Medulla oblongata (tissue), 1 donor: Measurements from ENCODE around the gene ST6GALNAC3.
"Not testable (repeated sequence)": the region's sequence is repeated elsewhere in the genome, so short reads cannot be mapped to it uniquely, and the experiment has no call there.

Experiments used
- DNase-seq: peaks from one replicate; pipeline ENCODE4 v3.0.0-alpha.2; 2015; ENCODE audit errors: extremely low spot score

Gene ST6GALNAC3

DNA sequence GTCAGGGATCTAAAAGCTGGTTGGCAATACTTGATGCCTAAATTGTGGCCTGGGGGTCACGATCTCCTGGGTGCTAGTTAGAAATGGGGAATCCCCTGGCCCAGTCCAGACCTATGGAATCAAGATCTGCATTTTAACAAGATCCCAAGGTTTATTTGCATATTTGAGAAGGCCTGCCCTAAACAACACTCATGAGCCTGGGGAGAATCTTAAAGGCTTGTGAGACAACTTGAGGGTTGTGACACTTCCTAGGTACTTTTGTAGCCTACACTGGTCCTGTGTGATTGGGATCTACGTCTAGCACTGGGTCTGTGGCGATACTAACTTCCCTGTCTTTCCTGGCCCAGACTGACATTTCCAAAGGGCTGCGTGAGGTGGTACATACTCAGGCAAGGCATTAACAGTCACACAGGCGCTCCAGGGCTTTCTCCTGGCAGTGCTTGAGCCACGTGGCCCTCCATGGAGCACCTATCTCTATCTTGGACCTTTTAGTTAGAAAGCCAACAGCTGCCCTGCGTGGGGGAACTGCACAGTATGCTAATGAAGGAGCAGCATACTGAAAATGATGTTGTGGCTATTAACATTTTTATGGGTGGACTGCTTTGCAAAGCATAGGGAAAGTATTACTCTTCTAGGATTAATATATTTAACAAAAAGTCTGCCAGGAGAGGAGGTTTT, 263.1 kb downstream of the ST6GALNAC3 start:
- no peak for DNase-seq

DNA sequence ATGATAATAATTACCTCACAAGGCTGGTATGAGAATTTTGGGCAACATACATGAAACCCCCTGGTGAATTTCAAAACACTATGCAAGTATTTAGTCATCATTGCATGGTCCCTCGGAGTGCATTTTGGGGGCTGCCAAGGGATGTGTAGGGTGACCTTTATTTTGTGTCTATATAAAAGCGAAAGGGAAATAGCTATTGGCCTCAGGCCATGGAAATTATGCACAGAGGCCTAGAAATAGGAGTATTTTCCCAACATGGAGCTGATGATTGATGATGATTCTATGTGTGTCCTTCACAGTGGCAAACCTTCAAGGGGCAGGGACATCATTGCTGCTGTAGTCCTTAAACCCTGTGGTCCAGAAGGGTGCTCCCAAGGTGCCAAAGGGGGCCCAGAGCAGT, 265.5 kb downstream of the ST6GALNAC3 start:
- DNase-seq, result no peak

DNA sequence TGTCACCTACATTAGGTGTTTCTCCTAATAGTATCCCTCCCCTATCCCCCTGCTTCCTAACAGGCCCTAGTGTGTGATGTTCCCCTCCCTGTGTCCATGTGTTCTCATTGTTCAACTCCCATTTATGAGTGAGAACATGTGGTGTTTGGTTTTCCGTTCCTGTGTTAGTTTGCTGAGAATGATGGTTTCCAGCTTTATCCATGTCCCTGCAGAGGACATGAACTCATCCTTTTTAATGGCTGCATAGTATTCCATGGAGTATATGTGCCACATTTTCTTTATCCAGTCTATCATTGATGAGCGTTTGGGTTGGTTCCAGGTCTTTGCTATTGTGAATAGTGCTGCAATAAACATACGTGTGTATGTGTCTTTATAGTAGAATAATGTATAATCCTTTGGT, 267.3 kb downstream of the ST6GALNAC3 start:
- not testable (repeated sequence) for DNase-seq

DNA sequence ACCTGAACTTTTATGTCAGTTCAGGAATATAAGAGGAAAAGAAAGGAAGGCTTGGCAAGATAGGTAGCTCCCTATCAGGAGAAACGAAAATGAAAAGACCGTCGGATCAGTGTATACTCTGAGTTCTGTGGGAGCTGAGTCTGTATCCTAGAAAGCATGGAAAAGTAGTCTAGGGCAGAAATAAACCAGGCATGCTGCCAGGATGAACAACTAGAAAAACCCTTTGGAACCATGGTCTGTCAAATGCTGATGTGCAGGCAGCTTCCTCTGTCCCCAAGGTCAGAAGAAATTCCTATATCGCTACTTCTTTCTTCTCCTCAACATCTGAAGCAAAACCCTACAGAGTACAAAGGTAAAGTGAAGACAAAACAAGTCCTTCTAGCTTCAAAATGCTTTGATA, 268.8 kb downstream of the ST6GALNAC3 start:
- DNase-seq, result peak; percentile 42

DNA sequence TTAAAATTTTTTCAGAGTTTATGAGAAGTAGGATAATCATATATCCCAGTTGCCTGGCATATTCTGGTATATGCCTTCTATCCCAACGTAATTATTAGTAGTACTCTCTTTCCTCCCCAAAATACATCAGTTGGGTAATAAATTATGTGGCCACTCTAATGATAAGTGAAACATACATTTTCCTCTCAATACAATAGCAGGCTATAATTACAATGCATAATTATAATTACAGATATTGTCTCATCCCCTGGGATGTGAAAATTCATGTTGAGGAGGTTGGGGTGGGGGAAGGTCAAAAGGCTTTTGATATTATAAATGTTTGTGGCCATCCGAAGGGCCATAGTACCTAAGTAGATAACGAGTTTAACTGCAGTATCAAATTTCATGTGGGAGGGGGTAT, 277.1 kb downstream of the ST6GALNAC3 start:
- no peak for DNase-seq

DNA sequence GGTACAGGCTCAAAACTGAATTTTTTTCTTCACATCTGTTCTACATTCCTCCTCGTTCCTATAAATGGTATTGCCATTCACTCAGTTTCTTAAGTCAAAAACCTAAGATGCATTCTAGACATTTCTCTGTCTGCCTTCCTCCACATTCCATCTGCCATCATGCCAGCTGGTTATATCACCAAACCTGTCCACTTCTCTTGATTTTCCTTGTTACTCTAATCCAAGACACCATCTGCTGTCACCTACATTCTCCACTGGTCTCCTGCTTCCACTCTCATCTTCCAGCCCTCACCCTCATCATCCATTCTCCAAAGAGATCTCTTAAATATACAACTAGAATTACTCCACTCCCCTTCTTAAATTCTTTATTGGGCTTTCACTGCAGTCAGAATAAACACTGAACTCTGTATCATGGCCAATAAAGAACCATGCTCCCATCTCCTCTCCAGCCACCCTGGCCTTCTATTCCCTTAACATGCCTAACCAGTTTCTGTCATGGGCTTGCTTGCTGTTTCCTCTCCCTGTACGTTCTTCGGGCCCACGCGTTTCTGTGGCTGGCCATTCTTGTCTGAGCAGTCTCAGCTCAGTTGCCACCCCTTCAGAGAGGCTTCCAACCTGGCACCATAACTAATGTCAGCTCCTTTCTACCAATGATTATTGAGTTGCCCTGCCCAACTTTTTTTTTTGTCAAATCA, 278.3 kb downstream of the ST6GALNAC3 start:
- DNase-seq, result no peak

DNA sequence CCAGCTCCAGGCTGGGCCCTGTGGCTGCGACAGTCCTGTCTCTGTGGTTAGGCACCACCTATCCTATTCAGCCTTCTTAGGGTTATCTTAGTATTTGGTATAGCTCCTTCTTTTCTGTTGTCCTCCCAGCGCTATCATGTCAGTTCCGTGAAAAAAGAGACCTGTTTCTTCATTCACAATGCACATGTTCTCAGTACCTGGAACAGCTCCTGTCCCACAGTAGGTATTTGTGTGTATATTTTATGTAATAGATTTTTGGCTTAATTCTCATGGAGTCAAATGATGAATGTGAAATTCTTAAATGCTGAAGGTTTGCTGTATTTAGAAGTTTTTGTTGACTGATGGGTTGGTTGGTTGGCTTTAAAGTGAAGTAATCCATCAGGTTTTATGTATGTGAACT, 279.7 kb downstream of the ST6GALNAC3 start:
- DNase-seq, result no peak

DNA sequence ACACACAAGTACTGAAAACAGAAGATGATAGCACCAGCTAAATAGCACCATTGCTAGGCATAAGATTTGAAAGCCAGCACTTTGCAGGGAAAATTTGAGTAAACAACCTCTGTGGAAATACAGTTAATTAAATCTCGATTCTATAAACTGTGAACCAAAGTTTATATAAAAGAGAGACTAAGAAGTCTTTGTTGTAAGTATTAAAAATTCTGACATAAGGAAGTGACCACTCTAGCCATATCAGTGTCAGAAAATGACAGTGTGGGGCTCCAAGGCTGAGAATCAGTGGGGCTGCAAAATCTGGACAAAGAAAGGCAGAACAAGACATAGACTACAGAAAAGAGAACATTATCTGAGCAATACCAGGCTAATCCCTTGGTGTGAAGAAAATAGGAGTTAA, 292.2 kb downstream of the ST6GALNAC3 start:
- no peak for DNase-seq

DNA sequence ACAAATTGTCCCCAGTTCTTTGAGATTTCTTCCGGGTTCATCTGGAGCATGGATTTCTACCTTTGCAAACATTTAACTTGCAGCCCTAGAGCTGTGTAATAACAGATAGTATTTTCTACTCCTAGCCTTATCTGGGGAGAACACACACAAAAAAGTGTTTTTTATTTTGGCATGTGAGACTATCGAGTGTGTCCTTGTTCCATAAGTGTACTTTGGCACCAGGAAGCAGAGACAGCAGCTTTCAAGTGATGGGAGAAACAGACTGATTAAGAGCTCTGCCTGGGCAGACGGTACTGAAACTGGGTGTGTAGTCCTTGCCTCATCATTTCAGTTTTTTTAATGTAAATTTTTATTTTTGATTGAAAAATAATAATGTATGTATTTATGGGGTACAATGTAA, 297.4 kb downstream of the ST6GALNAC3 start:
- DNase-seq, result no peak

DNA sequence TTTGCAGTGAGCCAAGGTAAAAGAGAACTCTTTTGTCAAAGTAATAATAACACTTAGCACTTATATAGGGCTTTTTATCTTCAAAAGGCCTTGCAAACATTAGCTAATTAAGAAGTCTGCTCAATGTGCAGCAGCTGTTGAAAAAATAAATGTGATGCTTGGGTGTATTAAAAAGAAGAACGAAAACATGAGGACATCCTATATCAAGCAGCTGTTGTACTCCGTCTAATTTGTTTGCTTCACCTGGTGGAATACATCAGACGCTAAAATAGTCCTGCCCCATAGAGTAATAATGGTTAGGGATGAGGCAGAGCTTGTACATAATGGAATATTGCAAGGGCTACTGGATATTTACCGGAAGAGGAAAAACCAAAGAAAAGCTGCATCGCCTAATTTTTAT, 299.5 kb downstream of the ST6GALNAC3 start:
- no peak for DNase-seq

DNA sequence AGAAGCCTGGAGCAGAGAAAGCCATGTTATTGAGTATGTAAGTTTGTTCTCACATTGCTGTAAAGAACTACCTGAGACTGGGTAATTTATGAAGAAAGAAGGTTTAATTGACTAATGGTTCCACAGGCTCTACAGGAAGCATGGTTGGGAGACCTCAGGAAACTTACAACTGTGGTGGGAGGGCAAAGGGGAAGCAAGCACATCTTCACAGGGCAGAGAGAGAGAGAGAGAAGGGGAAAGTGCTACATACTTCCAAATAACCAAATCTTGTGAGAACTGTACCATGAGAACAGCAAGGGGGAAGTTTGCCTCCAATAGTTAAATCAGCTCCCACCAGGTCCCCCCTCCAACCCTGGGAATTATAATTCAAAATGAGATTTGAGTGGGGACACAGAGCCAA, 302.7 kb downstream of the ST6GALNAC3 start:
- DNase-seq, result no peak

DNA sequence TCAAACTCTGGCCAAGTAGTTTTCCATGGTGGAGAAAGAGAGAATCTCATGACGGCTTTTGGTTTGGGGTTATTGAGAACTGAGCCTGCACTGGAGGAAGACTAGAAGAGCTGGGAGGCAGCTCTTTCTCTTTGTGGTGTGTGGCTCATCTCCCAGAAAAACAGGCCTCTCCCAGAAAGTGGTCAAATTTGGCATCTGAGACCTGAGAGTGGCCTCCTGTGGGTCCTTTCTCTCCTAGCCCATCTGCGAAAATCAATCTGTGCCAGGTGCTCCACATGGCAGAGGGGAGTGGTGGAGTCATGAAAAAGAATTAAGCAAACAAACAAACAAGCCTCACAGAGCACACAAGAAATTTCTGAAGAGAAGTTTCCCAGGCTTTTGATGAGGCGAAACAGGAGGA, 305.0 kb downstream of the ST6GALNAC3 start:
- no peak for DNase-seq

DNA sequence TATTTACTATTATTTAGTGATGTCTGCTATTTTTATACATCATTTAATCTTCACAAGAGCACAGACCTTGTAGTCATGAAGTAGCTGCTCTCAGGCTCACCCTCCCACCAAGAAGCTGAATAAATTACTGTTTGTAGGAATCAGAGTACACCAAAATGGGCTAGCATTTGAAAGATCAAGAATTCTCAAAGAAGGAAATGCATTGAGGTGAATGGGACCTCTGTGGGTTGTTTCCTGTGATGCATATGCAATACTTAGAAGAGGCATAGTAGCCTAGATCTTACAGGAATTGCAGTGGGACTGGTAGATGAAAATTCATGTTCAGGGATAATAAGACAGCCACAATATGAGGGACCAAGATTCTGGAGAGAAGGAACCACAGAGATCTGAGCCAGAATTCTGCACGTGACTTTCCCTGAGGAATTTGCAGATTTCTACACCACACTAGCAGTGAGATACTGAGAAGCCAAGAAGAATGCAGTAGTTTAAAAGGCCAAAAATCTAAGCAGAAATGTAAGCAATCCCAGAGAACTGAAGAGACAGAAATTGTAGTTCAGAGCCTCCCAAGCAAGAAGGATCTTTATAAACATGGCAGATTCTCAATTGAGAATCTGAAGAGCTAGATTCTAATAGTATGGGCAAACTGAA, 307.0 kb downstream of the ST6GALNAC3 start:
- DNase-seq, result no peak

DNA sequence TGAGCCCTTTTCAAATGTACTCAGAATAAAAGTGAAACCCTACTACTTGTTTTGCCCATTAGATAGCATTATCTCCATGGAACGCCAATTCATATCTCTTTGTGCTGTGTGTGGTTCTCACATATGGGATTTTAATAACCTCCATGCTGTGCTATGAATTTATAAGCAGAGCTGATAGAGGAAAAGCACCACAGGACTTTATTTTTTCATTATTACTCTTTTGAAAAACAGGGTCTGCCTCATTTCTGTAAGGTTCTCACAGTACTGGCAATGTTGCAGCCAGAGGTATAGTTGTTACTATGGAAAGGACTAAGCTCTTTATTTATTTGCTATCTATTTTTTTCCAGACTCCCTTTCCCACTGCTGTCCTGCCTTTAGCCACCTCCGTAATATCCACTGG, 313.7 kb downstream of the ST6GALNAC3 start:
- no peak for DNase-seq

DNA sequence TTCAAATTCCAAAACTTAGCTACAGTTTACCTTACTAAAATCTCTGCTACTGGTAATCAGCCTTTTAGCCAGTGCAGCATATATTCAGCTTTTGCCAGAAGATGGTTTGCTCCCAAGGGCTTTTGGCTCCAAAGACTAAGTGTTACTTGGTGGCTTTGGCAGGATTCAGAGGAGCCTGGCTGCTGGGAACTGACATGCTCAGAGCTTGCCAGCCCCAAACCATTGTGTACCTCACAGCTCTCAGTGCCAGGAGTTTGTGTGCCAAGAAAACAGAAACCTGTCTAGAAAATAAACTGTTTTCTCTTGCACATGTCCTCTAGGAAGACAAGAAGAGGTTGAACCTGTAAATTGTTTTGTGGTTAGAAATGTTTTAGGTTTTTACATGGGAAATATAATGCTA, 315.9 kb downstream of the ST6GALNAC3 start:
- peak; percentile 82 for DNase-seq

DNA sequence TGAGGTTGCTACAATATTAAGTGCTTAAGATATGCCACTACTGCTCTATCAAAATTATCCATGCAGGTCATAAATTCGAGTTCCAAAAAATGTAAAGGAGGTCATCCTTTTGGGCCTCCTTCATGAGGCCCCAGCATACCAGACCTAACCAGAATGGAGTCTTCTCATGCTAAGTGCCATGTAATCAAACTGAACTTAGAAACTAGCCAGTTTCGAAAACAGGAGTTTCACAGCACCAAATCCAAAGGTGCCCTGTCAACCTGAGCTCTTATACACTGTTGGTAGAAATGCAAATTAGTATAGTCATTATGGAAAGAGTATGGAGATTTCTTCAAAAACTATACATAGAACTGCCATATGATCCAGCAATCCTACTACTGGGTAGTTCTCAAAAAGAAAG, 320.5 kb downstream of the ST6GALNAC3 start:
- no peak for DNase-seq

DNA sequence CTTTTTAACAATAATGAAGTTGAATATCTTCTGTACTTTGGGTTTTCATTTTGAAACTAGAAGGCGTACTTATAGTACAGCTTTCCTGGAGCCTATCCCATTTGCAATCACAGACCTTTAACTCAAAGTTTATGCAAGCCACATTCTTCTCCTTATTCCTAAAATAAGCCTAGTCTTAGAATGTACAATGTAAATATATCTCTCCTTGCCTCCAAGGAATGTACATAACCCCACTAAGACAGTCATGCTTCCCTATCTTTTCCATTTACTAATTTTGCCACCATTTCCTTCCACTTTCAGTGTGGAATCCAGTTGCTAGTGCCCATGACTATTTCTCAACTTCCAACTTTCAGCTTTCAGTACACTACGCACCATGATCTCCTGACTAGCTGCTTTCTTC, 327.6 kb downstream of the ST6GALNAC3 start:
- DNase-seq, result no peak

DNA sequence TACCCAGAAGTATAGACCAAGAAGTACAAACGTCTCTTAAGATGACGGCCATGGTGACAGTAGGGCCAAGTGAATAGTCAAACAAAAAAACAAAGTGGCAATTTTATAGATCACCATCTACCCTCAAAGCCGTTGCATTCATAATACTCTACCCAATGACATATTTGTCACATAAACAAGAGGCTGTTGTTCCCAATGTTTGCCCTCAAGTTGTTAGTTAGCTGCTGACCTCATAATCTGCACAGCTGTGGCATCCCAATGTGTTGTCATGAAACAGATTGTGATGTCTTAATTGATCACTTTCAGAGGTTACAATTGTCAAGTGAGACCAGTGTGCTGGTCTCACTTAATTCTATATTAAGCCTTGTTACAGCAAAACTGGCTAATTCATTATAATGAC, 333.8 kb downstream of the ST6GALNAC3 start:
- DNase-seq, result peak; percentile 16

DNA sequence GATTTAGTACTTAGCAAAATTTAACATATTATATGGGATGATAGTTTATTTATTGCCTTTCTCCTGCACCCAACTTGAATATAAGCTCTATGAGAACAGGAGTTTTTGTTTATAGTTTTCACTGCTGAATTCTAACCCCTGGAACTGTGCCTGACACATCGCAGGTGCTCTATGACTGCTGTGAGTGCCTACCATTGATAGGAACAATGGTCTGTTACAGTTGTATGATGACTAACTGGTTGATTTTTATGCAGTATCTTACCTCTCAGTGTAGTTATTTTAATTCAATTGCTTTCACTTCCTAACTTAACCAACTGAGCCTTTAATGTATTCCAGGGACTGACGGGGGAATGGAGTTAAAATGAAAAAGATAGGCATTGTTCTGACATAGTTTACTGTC, 336.0 kb downstream of the ST6GALNAC3 start:
- no peak for DNase-seq

DNA sequence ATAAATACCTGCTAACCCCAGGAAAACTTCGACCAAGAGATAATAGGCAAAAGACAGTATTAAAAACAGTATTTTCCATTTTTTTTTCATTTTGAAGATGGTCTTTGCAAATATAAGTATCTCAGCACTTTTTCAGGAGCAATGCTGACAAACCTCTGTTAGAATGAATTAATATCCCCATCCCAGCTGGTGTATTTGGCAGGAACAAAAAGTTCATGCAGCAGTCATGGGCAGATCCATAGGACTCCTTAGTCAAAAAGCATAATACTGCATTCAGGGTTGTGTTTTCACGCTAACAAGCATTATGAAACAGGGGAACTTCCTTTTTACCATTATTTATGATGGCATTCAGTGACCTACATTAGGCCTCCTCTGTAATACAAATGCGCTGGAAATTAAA, 344.0 kb downstream of the ST6GALNAC3 start:
- DNase-seq, result no peak

DNA sequence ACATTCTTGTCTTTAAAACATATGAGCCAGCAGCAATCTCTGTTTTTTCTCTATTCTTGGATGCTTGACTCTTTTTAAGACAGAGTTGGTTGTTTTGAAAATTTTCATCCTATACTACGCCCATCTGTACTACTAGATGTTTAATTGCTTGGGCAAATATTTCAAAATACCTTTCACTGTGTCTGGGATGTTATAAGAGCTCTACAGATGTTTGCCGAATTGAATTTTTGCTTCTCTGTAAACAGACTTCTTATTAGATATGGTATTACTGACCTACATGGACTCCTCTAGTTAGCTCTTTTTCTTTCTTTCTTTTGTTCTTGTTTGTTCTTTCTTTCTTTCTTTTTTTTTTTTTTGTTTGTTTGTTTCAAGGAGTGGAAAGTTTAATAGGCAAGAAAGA, 345.1 kb downstream of the ST6GALNAC3 start:
- no peak for DNase-seq

DNA sequence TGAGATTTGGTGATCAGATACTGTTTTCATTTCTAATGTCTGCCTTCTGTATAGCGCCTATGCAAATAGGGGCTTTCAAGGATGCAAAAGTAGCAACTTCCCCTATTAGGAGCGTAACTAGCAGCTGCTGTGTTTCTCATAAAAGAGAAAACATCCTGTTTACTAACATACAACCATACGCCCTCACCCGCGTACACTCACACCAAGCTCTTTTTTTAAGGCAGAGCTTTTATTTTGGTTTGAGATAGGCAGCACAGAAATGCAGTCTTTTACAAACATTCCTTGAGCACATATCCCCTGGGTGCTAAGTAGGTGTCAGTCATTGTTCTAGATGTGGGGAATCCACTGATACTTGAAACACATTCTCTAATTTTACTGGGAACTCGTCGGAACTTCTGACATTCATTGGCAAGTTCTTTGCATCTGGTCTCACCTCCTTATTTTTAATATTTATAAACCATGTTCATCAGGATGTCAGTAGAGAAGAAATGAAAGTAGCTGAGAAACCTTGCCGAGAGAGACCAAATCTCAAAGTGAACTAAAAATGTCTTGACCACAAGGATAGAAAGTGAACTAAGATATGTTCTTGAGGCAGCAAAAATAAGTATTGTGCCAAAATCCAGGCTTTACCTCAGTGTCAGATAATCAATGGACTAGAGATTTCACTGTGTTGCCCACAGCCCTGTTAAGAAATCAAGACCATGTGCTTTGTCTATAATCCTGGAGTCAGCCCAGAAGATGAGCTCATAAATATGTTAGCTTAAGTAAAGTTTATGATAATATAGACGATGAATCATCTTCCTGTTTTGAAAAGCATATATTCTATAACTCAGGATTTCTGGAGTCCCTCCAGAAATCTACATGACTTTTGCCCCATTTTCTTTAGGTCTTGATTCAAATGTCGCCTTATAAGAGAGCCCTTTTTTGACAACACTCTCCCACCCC, 350.9 kb downstream of the ST6GALNAC3 start:
- DNase-seq, result no peak
